GM21423 (cell line): ENCODE data around the gene SLC4A1AP.

Experiments used
- ATAC-seq: cut with Tn5 transposase; IDR thresholded peaks from one replicate; pipeline ENCODE4 v1.9.1; 2021; ENCODE audit warnings: mild to moderate bottlenecking, moderate library complexity; ENCODE audit not compliant: unreplicated experiment

Gene SLC4A1AP

DNA sequence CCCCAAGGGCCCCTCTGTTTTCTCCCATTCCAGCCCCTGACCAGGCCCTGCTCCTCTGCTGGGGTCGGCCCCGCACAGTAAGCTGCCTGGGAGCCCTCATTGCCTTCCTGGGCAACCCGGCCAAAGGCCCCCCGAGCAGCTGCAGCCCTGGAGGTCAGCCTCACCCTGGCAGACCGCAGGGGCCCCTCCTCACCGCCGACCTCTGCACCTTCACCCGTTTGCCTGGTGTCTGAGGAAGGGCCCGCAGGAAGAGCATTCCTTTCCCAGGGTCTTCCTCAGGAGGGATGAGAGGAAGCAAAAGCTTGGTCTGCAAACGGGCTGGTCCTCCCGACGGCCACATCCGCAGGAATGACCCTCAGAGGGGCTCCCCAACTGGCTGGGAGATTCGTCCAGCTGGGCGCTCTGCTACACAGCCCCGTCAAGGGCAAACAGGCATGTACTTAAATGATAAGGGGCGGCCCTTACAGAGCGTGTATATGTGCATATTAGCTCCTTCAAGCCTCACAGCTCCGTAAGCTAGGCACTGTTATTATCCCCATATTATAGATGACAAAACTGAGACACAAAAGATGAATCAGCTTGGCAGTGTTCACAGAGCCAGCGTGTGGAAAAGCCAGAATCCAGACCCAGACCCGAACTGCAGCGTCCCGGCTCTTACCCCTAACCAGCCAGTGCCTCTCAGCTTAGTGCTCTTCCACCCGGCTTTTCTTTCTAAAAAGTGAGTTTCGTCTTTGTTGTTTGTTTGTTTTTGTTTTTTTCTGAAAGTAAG lies 52.8 kb downstream of the SLC4A1AP start:
- no peak for ATAC-seq

DNA sequence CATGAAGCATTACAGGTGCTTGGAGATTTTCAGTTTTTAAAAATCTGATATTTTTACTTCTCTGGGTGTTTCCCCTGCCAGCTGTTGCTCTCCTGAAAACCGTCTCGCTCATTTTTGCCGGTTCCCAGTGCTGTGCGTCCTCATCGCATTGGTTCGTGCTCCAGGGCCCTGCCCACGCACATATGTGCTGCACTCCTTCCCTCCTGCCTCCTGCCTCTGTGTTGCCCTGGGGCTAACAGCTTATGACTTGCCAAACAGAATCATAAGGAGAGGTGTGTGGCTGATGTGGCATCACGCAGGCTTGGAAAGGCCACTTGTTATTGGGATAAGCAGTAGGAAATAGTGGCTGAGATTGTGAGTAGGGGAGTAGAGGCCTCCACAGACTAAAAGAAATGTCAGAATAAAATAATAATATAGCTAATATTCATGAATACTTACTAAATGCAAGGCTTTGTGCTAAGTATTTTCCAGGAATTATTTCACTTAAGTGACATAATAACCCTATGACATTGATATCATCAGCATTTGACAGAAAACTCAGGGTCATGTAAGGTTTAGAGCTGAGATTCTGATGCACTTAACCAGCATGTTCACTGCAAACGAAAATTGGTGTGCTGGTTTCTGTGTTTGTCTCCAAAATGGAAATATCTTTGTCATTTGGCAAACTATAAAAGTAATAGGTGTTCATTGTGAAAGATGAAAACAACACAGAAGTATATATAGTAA lies 53.5 kb downstream of the SLC4A1AP start:
- ATAC-seq, result no peak

GRCh38 chr2:27720004-27720551 lies 56.4 kb downstream of the SLC4A1AP start:
- no peak for ATAC-seq

GRCh38 chr2:27721335-27721734 lies 57.6 kb downstream of the SLC4A1AP start:
- no peak for ATAC-seq

- ATAC-seq, result no peak
Measured at GRCh38 chr2:27721884-27722485, 58.3 kb downstream of the SLC4A1AP start.

- ATAC-seq, result no peak
Measured at GRCh38 chr2:27723372-27724144, 59.9 kb downstream of the SLC4A1AP start.

- ATAC-seq, result no peak
Measured at GRCh38 chr2:27724191-27724590, 60.5 kb downstream of the SLC4A1AP start.

GRCh38 chr2:27724905-27725701 lies 61.4 kb downstream of the SLC4A1AP start:
- no peak for ATAC-seq

DNA sequence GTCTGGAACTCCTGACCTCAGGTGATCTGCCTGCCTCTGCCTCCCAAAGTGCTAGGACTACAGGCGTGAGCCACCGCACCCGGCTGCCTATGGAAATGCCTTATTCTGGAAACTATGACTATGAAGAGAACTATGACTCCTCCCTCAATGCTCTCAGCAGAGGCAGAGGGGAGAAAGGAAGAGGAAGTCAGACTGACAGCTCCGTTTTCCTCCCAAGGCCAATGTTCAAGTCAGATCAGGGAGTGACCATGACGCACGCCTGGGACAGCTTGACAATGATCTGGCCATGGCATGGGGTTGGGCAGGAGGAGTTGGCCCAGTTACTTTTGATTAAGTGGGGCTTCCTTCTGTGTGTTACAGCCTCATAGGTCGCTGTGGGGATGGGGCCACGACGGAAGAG lies 63.6 kb downstream of the SLC4A1AP start:
- no peak for ATAC-seq

DNA sequence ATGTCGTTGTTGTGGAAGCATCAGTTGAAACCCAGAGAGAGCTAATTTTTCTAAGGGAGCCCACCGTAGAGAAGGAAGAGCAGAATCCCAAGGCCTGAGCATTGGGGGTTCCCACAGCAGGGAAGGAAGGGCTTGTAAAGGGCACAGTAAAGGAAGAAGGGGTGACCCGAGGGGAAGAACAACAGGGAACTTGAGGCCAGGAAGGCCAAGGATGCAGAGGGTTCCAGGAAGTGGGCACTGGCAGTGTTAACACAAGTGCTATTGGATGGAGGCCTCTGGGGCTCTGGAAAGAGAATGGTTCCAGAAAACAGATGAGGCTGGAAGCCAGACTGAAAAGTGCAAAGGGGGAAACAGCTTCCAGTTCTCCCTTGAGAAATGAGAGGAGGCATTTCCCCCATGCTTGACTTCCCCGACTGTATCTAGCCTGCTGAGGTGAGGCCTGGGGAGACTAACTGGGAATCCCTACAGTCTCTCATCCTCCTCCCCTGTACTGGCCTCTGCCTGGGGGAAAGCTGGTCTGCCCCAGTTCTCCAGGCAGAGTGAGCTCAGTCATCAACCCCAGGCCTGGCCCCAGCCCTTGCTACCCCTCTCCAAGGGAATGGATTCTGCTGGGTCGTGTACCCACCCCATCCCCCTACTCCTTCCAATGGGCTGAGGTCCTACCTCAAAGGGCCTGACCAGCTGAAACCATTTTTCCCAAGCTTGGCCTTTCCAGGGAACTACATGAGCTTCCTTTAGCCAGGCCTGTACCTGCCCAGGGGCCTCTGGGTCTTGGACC lies 64.6 kb downstream of the SLC4A1AP start:
- ATAC-seq, result no peak

DNA sequence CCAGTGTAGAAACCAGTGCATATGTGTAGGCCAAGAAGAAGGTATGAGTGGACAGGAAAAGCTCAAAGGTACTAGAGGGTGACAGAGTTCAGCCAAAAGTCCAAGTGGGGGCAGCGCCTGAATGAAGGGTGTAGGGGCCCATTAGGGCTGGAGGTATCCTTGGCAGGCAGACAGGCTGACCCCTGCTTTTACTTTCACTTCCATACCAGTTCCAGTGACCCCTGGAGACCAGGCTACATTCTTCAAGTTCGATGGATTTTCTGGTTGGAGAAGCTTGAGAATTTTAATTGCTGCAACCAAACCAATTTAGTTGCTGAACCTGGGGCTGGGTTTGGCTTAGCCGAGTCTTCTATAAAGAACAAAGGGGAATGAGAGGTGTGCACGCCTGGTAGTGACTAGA lies 65.5 kb downstream of the SLC4A1AP start:
- no peak for ATAC-seq

GRCh38 chr2:27729614-27730013 lies 65.9 kb downstream of the SLC4A1AP start:
- no peak for ATAC-seq

DNA sequence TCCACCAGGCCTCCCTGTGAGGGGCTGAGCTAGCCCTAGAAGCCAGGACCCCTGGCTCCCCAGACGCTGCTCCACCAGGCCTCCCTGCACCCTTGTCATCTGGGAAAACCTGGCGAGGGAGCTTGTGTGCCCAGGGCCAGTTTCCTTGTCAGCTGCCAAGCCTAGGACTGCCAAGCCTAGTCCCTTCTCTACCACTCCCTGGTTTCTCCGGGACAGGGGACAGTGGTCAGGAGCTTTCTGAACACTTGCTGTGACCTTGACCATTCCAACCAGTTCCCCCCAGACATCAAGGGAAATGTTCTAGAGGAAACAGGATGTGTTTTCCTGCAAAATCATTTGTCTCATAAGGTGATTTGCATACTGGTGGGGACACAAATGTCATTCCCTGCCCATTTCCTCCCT lies 66.6 kb downstream of the SLC4A1AP start:
- ATAC-seq, result no peak

- no peak for ATAC-seq
Measured at GRCh38 chr2:27730980-27731691, 67.4 kb downstream of the SLC4A1AP start.

DNA sequence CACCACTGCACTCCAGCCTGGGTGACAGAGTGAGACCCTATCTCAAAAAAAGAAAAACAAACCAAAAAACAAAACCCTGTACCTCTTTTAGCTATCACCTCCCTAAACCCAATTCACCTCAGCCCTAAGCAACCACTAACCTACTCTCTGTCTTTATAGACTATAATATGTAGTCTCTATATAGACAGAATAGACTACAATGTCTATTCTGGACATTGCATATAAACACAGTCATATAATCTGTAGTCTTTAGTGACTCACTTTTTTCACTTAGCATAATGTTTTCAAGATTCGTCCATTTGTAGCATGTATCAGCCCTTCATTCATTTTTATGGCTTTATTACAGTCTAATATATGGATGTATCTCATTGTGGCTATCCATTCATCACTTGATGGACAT lies 70.6 kb downstream of the SLC4A1AP start:
- ATAC-seq, result no peak

DNA sequence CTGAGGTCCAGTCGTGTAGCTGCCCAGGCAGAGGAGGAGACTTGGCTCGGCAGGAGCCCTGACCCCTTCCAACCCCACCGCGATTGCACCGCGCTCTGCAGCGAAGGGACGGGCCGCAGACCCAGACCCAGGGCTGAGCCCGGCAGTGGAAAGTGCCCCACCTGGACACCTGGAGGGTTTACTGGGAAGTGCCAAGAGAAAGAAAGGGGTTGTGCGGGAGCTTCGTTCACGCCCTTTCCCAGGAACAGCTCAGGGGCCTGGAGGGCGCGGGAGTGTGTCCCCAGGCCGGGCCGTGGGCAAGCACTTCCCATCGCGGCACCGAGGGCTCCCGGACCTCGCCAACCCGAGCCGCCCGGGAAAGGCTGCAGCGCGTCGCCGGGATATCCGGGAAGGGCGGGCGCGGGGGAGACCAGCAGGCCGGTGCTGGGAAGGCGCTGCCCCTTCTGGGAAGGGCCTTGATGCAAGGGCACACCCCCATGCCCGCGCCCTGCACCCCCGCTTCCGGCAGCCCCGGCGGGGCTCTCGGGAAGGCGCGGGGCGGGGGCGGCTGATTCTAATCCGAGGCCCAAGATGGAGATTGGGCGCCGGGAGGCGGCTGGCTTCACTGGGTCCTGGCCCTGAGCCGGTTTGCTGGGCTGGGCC lies 71.7 kb downstream of the SLC4A1AP start:
- no peak for ATAC-seq

GRCh38 chr2:27736031-27736889 lies 72.6 kb downstream of the SLC4A1AP start:
- ATAC-seq, result no peak

DNA sequence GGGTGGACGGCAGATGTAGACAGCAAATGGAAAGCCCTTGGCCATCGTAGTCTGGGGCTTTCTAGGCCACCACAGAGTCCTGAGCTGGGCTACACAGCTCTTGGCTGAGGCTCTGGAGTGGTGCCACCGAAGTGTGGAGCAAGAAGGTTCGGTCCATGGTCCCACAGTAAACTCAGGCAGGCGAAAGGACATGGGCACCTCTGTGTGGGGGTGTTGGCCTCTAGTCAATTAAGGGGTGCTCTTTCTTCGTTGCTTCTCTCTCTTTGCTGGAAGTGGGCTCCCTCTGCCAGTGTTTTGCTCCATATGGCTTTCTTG lies 73.2 kb downstream of the SLC4A1AP start:
- ATAC-seq, result no peak
